CD4-positive, alpha-beta T cell treated with Interleukin-6 for 4 hours (primary cell): ENCODE data around the gene CERS6.

Experiments
- DNase-seq: peaks from one replicate; pipeline ENCODE4 v3.0.0-alpha.2; 2020; ENCODE audit warnings: mixed read lengths

CERS6 gene

DNA sequence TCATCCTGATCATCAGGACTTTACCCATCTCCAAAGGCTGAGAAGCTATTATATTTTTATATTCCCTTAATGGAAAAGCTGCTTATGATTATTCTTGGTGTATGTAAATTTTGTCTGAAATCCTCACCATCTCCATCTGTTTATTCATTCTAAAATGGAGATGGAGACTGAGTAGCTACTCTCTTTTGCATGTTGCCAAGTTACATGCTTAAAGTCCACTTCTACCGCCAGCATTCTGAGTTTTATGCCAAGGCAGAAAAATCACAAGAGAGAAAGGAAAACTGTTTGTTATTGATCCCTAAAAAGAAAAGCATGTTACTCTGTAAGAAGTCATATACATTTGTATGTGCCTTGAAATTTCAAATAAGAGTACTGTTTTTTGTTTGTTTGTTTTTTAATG is 252.0 kb downstream of the CERS6 start:
- no peak for DNase-seq

DNA sequence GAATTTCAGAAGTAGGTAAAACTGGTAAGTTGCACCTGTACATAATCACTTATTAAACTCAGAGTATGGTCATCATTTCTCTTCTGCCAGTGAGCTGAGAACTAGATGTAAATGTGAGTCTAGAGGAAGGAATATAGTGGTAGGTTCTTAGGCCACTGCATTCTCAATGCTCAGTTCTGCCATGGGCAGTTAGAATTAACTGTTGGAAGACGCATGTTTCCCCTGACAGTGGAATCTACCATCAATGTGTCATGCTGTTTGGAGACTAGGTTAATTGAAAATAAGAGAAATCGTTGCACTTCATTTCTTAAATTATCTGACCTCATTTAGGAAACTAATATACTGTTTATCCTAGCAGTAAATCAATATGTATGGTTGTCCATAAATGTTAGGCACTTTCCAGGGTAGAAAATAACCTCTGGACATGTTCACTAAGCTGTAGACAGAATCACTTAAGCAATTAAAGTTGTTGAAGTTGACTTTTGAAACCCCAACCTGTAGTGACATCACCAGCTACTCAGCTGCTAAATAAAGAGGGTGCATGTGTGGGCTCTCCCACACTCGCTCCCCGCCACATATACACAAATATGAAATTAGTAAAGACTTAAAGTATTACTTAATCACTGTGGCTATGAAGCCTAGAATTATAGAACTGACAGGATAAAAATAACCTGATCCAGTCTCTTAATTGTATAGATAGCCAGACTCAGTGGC is 254.8 kb downstream of the CERS6 start:
- DNase-seq, result no peak

DNA sequence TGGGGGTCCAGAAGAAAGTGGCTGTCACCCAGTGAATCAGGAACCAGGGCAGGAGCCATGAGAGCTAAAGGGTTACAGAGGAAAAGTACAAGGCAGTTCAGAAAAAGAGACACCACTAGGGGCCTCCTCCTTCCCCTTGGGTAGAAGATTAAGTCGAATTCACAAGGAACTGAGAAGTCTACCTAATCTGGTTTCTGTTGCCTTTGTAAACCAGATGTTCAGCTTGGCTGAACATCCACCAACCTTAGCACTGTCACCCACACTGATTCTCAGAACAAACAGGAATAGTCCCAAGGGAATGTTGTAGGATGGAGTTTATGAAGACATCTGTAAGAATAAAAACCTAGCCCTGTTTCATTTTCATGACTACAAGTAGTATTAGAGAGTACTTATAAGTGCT is 256.0 kb downstream of the CERS6 start:
- no peak for DNase-seq

DNA sequence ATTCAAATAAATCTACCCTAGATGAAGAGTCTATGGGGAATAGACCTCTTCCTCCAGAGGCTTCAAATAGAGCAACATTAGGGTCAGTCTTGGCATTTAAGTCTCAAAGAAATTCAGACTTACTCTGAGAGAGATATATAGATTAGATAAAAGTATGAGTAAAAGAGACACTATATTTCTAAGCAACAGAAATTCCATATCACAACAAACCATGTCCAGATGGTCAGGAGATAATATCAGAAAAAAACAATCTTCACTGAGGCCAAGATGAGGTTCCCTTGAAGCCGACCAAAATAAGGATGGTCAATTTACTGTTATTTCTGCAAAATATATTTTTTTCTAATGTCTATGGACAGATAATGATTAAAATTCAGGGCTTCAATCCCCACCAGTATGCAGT is 257.3 kb downstream of the CERS6 start:
- no peak for DNase-seq

DNA sequence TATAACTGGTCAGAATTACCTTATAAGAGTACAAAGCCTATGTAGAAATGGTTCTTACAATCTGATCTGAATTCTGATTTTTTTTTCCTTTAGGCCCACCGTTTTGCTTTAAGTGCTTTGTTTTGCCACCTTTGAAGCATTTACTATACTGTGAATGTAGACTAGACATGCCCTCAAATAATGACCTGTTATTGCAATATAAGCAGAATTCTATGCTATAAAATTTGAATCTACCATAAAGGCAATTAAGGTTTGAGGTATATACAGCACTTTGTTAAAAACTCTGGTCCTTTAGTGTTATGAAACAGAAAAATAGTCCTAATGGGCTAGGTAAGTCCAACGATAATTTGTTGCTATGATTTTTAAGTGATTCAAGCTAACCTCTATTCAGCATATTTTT is 259.8 kb downstream of the CERS6 start:
- no peak for DNase-seq

DNA sequence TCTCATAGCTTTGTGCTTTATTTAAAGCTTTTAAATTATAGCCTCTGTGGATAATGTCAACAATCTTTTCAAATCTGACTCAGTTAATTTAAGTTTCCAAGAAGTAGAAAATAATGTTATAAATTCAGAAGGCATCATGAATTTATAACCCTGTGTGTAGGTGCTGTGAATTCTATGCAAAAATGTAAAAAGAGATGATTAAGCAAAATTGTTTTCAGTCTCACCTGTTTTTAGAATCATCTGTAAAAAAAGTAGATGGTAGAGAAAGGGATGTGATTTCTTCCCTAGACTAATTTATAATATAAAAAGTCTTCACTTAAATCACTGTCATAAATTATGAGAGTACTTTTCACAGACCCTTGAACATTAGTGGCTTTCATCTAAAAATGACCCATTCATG is 260.8 kb downstream of the CERS6 start:
- no peak for DNase-seq

DNA sequence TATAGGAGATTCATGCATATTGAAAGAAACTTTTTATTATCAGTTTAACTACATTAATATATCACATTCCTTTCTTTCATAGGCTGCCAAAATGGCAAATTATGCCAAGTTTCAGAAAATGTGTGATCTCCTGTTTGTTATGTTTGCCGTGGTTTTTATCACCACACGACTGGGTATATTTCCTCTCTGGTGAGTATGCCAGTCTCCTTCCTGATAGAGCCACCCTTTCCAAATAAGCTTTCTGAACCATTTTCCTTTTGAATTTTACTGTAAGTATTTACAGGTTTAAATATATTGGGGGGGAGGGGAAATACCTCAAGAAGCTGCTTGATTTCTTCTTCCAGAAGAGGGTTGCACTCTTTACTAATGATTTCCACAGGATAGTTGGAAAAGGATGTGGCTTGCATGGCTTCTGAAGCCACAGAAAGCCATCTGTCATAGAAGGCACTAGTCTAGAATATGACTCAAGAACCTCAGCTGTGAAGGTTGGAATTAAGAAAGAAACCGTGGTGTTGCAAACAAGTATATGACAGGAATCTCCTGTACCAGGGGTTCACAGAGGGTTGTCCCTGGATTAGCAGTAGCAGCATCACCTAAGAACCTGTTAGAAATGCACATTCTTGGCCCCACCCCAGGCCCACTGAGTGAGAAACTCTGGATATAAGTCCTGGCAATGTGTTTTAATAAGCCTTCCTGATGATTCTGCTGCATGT is 261.9 kb downstream of the CERS6 start:
- no peak for DNase-seq

DNA sequence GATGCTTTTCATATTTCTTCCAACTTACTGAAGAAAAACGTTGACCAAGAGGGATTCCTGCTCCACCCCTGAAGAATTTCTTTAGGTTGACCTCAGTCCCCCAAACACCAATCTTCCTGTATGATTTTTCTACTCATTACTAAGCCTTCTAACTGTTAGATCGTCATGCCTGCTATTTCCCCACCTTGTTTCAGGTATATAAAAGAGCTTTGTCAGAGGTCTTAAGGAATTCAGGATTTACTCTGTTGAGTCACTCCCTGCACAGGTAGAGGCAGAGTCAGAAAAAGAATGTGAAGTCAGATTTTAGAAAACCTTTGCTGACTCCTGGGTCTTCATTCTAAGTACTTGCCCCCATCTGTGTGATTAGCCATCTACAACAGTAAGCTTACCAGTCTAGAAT is 262.6 kb downstream of the CERS6 start:
- no peak for DNase-seq

DNA sequence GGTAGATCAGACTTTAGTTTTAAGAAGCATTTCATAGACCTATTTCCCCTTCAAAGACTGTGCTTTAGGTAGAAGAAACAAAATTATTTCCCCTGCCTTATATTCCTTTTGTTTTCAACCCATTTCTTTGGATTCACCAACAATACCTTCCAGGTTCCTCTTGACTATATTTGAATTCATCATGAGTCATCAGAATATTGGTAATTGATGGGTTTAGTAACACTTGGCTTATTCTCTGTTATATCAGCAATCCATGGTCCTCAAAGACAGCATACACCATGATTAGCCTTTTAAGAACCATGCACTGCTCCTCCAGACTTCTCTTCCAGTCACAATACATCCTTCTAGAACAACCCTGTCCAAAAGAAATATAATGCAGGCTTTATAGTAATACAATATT is 263.4 kb downstream of the CERS6 start:
- DNase-seq, result no peak

DNA sequence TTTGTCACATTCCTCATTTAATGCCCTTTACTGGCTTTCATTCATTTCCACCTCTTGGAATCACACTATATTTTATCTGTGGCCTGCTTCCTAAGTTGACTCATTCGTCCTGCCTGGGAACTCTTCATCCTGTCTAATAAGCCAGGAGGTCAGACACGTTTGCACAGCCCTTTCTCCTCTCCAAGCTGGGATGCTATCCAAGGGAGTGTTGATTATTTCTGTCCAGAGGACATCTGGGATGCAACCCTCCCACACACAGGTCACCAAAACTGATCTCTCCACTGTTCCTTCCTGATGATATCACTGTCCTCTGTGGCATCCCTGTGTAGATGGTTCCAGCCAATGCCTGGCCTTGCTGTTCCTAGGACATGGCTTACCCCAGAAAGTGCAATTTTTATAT is 266.5 kb downstream of the CERS6 start:
- DNase-seq, result no peak

DNA sequence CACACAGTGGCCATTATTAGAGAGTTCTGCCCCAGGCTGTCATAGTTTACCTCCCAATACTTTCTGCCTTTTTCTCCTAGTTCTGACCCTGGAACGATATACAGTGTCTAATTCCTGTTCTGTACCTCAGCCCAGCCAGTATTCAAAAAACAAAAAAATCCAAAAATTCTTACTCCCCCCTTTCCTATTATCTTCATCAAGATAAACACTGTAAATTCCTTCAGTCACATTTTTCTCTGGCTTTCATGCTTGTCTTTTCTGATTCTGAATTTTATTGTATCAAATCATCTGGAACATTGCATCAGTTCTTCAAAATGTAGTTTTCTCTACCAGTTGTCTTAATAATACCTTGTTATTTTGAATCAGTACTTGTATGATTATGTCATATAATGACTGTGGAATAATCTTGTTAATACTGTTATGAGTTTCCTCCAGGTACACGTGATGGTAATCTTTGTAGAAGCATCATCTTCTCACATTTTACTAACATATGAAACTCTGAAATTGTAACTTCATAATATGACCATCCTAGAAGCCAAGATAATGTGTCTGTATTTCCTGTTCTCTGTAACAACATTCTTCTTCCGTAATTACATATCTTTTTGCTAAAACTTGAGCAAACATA is 267.3 kb downstream of the CERS6 start:
- no peak for DNase-seq

DNA sequence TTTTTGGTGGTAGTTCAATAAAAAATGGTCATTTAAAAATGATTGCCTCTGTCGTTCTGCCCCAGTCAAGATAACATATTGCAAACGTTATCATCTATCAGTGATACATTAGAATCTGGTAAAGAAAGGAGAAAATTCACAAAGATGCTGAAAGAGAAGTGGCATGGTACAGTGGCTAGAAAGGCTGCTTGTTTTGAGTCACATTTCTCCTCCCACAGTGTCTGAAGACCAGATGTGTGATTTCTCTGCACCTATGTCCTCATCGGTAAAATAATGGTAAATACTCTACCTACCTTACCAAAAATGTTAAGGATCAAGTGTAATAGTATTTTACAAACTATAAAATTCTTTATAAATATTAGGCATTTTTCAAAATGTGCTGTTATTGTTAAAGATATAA is 270.3 kb downstream of the CERS6 start:
- no peak for DNase-seq

DNA sequence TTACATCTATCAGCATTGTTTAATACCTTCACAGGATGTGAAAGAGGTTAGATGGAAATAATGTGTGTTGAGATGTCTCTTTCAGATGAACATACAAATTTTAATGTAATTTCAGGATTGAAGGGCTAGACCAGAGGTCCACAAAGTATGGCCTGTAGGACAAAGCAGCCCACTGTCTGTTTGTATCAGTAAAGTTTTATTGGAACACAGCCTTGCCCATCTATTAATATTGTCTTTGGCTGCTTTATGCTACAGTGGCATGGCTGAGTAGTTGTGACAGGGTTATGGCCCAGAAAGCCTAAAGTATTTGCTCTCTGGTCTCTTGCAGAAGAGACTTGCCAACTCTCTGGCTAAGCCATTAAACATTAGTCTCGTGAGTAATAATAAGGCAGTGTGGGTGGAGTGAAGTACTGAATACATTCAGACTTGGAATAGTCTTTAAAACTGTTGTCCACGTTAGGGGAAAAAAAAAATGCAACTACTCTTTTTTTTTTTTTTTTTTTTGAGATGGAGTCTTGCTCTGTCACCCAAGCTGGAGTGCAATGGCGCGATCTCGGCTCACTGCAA is 271.9 kb downstream of the CERS6 start:
- no peak for DNase-seq

DNA sequence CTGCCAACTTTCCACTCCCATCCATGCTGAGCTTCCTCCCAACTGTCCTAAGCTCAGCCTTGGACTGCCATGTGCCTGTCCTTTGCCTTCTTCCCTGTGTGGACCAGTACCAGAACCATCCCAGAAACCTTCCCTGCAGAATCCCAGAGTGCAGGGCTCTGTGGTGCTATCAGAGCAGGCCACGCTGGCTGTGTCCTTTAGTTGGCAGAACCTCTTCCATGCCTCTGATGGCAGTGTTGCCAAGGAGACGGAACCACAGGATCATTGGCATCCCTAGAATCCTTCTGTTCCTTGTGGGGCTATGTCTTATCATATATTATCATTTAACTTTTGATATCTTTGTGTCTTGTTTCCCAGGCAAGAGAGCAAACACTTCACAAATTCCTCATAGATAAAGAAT is 273.4 kb downstream of the CERS6 start:
- DNase-seq, result no peak

DNA sequence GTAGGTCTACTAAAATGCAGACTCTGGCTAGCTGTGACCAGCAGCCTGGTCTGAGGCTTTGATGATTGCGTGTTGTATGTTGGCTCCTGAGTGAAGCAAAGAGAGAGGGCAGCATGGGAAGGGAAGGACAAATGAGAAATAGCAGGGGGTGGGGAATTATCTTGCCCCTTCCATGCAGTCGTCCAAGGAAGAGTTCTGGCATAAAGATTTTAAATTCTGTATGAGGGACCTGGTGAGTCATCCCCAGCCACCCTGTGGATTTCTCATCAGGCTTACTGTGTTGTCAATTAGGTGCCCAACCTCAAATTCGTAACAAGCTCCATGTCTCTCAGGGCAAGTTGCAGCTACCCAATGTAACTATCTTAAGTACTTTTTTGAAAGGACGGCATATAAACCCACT is 274.3 kb downstream of the CERS6 start:
- DNase-seq, result no peak

DNA sequence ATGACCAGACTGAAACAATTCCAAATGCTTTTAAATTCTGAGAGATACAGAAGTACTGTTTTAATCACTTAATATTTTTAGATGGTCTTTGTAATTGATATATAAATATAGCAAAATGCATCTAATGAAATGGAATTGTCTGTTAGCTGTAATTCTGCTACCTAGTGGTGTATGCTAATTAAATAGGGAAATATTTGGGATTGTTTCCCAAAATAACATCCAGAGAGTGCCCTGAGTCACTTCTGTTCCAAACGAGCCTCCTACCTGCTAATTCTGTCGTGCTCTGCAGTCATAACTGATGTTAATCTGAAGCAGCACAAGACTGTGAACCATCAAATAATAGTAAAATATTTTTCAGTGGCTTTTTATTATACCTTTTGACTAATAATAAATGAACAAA is 274.9 kb downstream of the CERS6 start:
- no peak for DNase-seq

DNA sequence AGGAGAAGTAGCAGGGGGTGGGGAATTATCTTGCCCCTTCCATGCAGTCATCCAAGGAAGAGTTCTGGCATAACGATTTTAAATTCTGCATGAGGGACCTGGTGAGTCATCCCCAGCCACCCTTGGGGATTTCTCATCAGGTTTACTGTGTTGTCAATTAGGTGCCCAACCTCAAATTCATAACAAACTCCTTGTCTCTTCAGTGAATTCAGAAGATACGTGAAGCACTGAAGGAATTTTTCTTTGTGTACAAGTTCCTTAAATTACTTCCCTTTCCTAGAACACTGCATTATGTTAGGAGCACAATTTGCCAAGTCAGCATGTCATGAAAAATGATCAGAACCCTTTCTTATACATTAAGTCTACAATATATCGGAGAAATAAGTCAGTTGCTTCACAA is 275.5 kb downstream of the CERS6 start:
- no peak for DNase-seq

DNA sequence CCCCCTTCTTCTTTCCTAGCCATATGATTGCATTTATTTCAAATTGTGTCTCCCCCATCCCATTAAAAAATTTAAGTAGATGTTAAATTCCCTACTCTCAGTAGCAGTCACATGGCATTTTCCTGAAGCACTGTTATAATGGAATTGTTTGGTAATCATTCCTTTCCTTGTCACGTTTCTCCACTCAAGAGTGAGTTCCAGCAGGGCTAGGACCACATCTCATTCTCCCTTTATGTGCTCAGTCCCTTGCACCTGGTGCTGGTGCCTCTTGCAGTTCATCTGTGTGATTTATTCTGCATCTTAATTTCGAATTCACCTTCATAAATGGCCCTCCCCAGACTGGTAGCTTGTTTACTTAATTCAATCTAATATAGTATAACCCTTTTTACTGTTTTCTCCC is 276.0 kb downstream of the CERS6 start:
- no peak for DNase-seq

DNA sequence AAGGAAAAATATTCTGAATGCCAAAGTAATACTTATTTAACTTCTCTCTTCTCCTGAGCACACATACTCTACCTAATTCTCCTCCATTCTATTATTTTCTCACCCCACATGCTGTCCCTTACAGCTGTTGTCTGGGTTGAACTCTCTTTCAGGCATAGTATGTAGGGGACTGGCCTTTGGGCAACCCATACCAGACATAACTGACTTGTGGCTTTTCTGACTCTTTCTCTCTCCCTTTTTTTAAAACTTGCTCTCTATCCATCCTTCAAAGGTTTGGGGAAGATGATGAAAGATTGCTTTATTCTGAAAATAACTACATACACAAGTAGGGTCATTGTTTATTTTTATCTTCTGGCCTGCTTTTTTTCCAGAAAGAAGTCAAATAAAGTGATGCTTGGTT is 276.4 kb downstream of the CERS6 start:
- no peak for DNase-seq

DNA sequence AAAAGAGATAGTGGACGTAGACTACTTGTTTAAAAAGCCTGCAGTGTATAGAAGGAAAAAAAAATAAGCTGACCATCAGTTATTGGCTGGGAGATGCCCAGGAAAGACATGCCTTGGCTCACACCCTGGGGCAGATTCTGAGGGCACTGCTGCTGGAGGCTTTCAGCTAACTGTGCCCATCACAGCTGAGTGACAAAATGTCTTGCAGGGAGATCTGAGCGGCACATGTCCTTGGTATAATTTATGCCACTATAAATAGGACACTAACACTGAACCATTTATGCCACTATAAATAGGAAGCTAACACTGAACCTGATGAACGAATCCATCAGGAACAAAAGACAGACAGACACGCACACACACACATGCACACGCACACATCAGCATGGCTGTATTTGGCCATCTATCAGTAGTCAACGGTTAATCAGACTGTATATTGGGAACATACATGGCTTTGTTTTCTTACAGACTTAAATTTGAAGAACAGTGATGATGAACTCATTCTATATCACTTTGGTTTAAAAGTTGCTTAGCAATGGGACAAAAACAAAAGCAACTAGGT is 278.2 kb downstream of the CERS6 start:
- no peak for DNase-seq

DNA sequence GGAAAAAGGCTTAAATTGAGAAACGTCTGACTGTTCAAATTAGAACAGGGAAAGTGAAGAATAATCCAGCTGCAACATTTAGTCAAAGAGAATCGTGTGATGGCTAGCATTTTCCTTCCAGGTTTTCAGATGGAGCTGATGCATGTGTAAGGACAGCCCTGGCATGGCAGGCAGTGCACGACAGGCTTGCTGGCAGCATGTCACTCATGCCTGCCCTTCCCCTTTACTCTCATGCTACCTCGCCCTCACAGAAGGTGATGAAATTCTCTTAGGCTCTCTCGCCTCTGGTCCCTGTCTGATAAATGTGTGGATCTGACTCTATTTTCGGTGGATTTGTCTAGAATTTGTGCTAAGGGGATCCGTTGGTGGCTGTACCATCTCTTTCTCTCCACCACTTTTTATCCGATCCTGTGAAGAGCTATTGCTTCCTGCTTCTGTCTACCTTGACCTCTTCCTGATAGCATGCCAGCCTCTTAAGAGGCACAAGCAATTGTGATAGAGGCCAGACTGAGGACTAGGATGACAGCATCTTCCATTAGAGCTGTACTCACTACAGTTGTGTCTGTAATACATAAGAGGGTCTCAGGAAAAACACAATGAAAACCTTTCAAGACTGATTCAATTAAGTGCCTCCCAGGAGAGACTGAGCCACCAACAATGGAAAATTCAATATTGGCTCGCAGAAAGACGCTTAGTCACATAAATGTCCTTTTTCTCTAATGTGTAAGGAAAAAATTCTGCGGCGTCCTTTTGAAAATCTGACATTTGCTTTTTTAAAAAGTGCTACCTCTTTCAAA is 280.8 kb downstream of the CERS6 start:
- no peak for DNase-seq

DNA sequence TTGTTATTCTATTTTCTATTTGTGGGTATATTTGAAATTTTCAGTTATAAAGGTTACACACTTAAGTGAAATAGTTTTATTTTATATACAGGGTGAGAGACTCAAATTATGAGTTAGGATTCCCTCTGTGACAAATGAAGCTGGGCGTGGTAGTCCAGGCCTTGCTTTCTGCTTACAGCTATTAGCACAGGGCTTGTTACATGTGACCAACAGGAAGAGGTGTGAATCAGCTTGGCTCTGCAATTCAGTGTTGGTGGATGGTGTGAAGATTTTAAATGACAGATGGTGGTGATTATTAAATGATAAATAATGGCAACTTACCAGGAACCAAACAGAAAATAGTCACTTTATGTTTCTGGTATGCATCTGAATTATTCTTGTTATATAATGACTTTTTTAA is 282.0 kb downstream of the CERS6 start:
- DNase-seq, result peak; percentile 6

DNA sequence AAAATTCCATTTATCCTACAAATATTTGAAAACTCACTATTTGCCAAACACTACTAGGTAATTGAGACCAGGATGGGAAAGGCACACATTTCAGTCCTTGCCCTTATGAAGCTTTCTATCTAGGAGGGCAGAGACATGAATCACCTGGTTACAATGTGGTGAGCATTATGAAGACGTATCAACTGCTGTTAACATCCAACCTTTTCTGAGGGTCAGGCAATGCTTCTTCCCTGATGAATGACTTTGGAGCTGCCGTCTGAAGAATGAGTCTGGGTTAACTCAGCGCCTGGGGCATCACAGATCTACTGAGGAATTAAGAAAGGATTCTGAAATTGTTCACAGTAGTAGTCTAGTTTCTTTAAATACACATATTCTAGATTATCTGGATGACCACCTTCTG is 284.3 kb downstream of the CERS6 start:
- DNase-seq, result no peak
